Activated CD4-positive, alpha-beta T cell treated with anti-CD3 and anti-CD28 coated beads, Interleukin-2, amount 50 U/mL, for 4 hours (primary cell): ENCODE measurements around the gene CYBC1.
"Not testable (repeated sequence)": the region's sequence is repeated elsewhere in the genome, so short reads cannot be mapped to it uniquely, and the experiment has no call there.

Experiments
- DNase-seq, 2 experiments: peaks; one replicate each; pipeline ENCODE4 v3.0.0-alpha.2; 2020

CYBC1 gene

GRCh38 chr17:82432017-82432416 is 18.5 kb downstream of the CYBC1 start:
- DNase-seq: no peak

GRCh38 chr17:82429824-82430223 is 20.7 kb downstream of the CYBC1 start:
- DNase-seq: no peak

- DNase-seq: no peak
Measured at GRCh38 chr17:82428546-82428945, 22.0 kb downstream of the CYBC1 start.

GRCh38 chr17:82424863-82425159 is 25.7 kb downstream of the CYBC1 start:
- DNase-seq: no peak

- DNase-seq: peak; percentile 52 to 59
Measured at GRCh38 chr17:82424001-82424862, 26.3 kb downstream of the CYBC1 start.

GRCh38 chr17:82419540-82419939 is 31.0 kb downstream of the CYBC1 start:
- DNase-seq: no peak

GRCh38 chr17:82418001-82418986 is 32.3 kb downstream of the CYBC1 start, which contains the start of the genes HEXD and OGFOD3:
Gene HEXD, plus strand, starts transcription at chr17:82418347. Its CDS starts 1,453 bp downstream, at chr17:82419800.
Gene OGFOD3, minus strand, starts transcription at chr17:82418586. Its CDS starts 101 bp downstream, at chr17:82418485.
- DNase-seq: peak; percentile 71 to 75

- no peak for DNase-seq
Measured at GRCh38 chr17:82416771-82417170, 33.8 kb downstream of the CYBC1 start.

GRCh38 chr17:82416264-82416663 is 34.3 kb downstream of the CYBC1 start:
- no peak for DNase-seq

- no peak for DNase-seq
Measured at GRCh38 chr17:82415786-82416185, 34.8 kb downstream of the CYBC1 start.

GRCh38 chr17:82415336-82415735 is 35.2 kb downstream of the CYBC1 start:
- DNase-seq: no peak

GRCh38 chr17:82414548-82415281 is 35.8 kb downstream of the CYBC1 start:
- peak; percentile 75 for DNase-seq

GRCh38 chr17:82412535-82413520 is 37.7 kb downstream of the CYBC1 start:
- no peak for DNase-seq

GRCh38 chr17:82412081-82412480 is 38.5 kb downstream of the CYBC1 start:
- not testable (repeated sequence) for DNase-seq

GRCh38 chr17:82411396-82412053 is 39.0 kb downstream of the CYBC1 start:
- no peak for DNase-seq

GRCh38 chr17:82410014-82410716 is 40.4 kb downstream of the CYBC1 start:
- no peak for DNase-seq

GRCh38 chr17:82408938-82409318 is 41.6 kb downstream of the CYBC1 start:
- no peak for DNase-seq

GRCh38 chr17:82408288-82408937 is 42.1 kb downstream of the CYBC1 start:
- no peak for DNase-seq

GRCh38 chr17:82407255-82407654 is 43.3 kb downstream of the CYBC1 start:
- no peak for DNase-seq
